Muscle of leg (tissue), 11 donors: ENCODE measurements around the gene KMT2B. TPM values are rescaled to one million over a fixed set of nuclear protein-coding genes. Genes with fewer than 3 reads are reported as not detected.

Source experiments
- DNase-seq: peaks from one replicate; pipeline ENCODE4 v3.0.0; 2013
- H3K27ac ChIP-seq: one replicate; pipeline ENCODE4 v1.5.1; 2013; ENCODE audit warnings: mild to moderate bottlenecking, low read length, control low read depth
- H3K27me3 ChIP-seq: one replicate; pipeline ENCODE4 v1.6.1; 2013; ENCODE audit warnings: low read length; ENCODE audit not compliant: control insufficient read depth, insufficient read depth
- H3K36me3 ChIP-seq: one replicate; pipeline ENCODE4 v1.6.1; 2013; ENCODE audit warnings: low read length; ENCODE audit not compliant: control insufficient read depth, insufficient read depth
- H3K4me1 ChIP-seq: one replicate; pipeline ENCODE4 v1.6.1; 2013; ENCODE audit warnings: low read length; ENCODE audit not compliant: control insufficient read depth, insufficient read depth
- H3K4me3 ChIP-seq: one replicate; pipeline ENCODE4 v1.5.1; 2013; ENCODE audit warnings: low read length, control low read depth
- H3K9me3 ChIP-seq: replicated peaks from 2 replicates; pipeline ENCODE4 v1.6.1; 2013; ENCODE audit warnings: low read depth, low read length; ENCODE audit not compliant: control insufficient read depth
- WGBS: methylation state at CpG from one replicate; pipeline ENCODE4 v1.1.5; 2013; ENCODE audit warnings: missing lambda C conversion rate; ENCODE audit not compliant: insufficient coverage; 5-methylcytosine and 5-hydroxymethylcytosine counted together
- polyA plus RNA-seq, 8 donors: library from polyadenylated mRNA; unstranded; fragments of 120-200 nt; gene quantifications; one replicate each; pipeline versions ENCODE4 v1.2.1 to v1.2.3, GENCODE V29; 2013; ENCODE audit warnings: inconsistent platforms in 1 of 8, low replicate concordance in 1 of 8; ENCODE audit not compliant: insufficient read length in 8 of 8, insufficient read depth in 1 of 8
- total RNA-seq: library from RNA; stranded (reverse); fragments of 120-200 nt; gene quantifications from one replicate; pipeline ENCODE4 v1.2.4, GENCODE V29; 2013

Gene KMT2B
- total and polyA plus RNA-seq, 9 donors: 7.6 to 33.7 (median 25.1) TPM

GRCh38 chr19:35748106-35749020 is 30.6 kb downstream of the KMT2B start, which contains the start of gene LIN37:
Gene LIN37, plus strand, starts transcription at chr19:35748576. Its CDS starts 149 bp downstream, at chr19:35748725.
- under 1% methylated on average over 18 of the region's 45 CpGs for WGBS
- Histone ChIP-seq H3K4me1 (peaks cover 33% of the 10 kb centered on the region), H3K27ac (peak within 1 kb of the TSS; percentile 71), H3K27me3 (no peaks in the 10 kb centered on the region), H3K4me3 (peak within 1 kb of the TSS; percentile 88), H3K9me3 (no peaks in the 10 kb centered on the region), H3K36me3 (peaks cover 25% of the 10 kb centered on the region)
- peak; percentile 100 for DNase-seq

GRCh38 chr19:35750167-35750566 is 32.4 kb downstream of the KMT2B start:
- no peak overlapping the region for H3K27ac ChIP-seq
- H3K4me1 ChIP-seq: peaks cover 38% of the 10 kb centered on the region

GRCh38 chr19:35751839-35752745 is 34.3 kb downstream of the KMT2B start:
- H3K27me3 ChIP-seq: no peaks in the 10 kb centered on the region
- no peak overlapping the region for H3K4me3 ChIP-seq
- H3K36me3 ChIP-seq: peaks cover 36% of the 10 kb centered on the region
- H3K4me1 ChIP-seq: peaks cover 46% of the 10 kb centered on the region
- no peak for DNase-seq
- no peak overlapping the region for H3K27ac ChIP-seq
- H3K9me3 ChIP-seq: no peaks in the 10 kb centered on the region
- 83% methylated on average over 7 of the region's 14 CpGs for WGBS

More at GRCh38 chr19:35750167-35750566, 32.4 kb downstream of the KMT2B start:
- no peaks in the 10 kb centered on the region for H3K9me3 ChIP-seq
- peaks cover 36% of the 10 kb centered on the region for H3K36me3 ChIP-seq
- WGBS: 100% methylated on average over 2 of the region's 5 CpGs
- no peak for DNase-seq
- no peak overlapping the region for H3K4me3 ChIP-seq
- no peaks in the 10 kb centered on the region for H3K27me3 ChIP-seq

GRCh38 chr19:35752746-35753350 is 35.0 kb downstream of the KMT2B start:
- peaks cover 36% of the 10 kb centered on the region for H3K36me3 ChIP-seq
- WGBS: 90% methylated on average over 8 of the region's 20 CpGs

GRCh38 chr19:35753634-35754369 is 36.0 kb downstream of the KMT2B start:
- H3K27me3 ChIP-seq: no peaks in the 10 kb centered on the region
- no peak for DNase-seq
- H3K4me3 ChIP-seq: no peak overlapping the region
- peaks cover 36% of the 10 kb centered on the region for H3K36me3 ChIP-seq
- no peaks in the 10 kb centered on the region for H3K9me3 ChIP-seq
- H3K27ac ChIP-seq: peak overlapping the region; percentile 99
- peaks cover 50% of the 10 kb centered on the region for H3K4me1 ChIP-seq
- WGBS: 88% methylated on average over 16 of the region's 20 CpGs

More at GRCh38 chr19:35752746-35753350, 35.0 kb downstream of the KMT2B start:
- Histone ChIP-seq H3K27me3 (no peaks in the 10 kb centered on the region), H3K9me3 (no peaks in the 10 kb centered on the region), H3K27ac (no peak overlapping the region), H3K4me3 (no peak overlapping the region), H3K4me1 (peaks cover 49% of the 10 kb centered on the region)
- no peak for DNase-seq

DNA sequence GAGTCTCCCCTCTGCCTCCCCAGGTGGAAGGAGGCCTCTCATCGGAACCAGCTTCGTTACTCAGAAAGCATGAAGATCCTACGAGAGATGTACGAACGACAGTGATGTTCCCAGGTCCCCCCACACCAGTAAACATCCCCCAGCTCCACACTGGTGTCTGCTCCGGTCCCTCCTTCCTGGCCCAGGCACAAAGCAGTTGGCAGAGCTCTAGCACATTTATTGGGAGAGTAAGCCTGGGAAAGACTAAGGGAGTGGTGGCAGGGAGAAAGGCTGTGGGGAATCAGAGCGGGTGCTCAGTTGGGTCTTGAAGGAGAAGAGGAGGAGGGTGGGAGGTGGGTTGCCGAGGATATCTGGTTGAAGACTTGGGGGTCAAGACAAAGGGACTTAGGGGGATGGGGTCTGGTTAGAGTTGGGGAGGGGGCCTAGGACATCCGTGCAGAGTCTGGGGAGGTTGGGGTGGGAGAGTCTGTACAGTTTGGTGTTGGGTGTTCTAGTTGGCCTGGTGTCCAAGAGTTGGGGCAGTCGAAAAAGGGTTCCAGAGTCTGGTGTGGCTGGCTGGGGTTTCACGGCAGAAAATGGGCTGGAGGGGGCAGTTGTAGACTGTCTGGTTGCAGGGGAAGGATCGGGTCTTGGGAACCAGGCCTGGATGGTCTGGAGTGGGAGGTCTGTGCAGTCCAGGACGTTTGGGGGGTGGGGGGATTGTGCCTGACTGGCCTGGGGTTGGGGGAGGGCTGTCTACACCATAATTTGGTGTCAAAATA is 36.7 kb downstream of the KMT2B start:
- no peaks in the 10 kb centered on the region for H3K9me3 ChIP-seq
- H3K4me1 ChIP-seq: peaks cover 50% of the 10 kb centered on the region
- peak overlapping the region; percentile 99 for H3K27ac ChIP-seq
- no peak for DNase-seq
- WGBS: 62% methylated on average over 7 of the region's 13 CpGs
- peak overlapping the region; percentile 99 for H3K4me3 ChIP-seq
- peaks cover 37% of the 10 kb centered on the region for H3K36me3 ChIP-seq
- no peaks in the 10 kb centered on the region for H3K27me3 ChIP-seq

GRCh38 chr19:35755131-35755549 is 37.3 kb downstream of the KMT2B start:
- no peak for DNase-seq
- WGBS: 28% methylated on average over 17 of the region's 17 CpGs
- Histone ChIP-seq H3K36me3 (peaks cover 39% of the 10 kb centered on the region), H3K4me1 (peaks cover 49% of the 10 kb centered on the region), H3K27me3 (no peaks in the 10 kb centered on the region), H3K27ac (peak overlapping the region; percentile 99), H3K9me3 (no peaks in the 10 kb centered on the region), H3K4me3 (peak overlapping the region; percentile 99)

DNA sequence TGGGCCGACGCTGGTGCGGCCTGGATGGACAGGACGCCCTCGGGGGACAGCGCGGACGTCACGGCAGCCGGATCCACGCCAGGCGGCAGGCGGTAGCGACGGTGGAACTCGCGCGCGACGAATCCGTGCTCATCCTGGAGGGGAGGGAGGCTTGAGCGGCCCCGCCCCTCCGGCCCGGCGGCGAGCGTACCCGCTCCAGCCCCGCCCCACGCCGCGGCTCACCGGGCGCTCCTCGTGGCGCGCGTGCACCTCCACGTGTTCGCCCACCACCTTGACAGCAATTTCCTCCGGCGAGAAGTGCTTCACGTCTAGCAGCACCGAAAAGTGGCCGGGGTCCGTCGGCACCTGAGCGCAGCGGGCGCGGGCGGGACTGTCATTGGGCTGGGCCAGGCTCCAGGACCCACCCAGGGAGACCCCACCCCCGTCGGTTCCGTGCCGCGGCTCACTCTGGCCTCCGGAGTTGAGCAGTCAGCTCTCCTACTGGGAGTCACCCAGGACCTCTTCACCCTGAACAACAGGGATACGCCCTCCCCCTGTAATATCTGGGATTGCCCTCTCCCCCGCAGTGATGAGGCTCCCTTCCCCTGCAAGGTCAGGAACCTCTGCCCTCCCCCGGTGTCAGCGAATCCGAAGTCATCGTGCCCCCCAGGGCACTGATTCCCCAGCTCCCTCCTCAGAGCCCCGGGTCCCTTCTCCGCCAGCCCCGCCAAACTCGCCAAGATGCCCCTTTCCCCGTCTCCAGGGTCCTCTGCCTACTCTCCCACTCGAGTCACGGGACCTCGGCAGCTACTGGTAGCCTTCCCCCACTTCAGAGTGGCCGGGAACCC is 38.0 kb downstream of the KMT2B start:
- H3K27me3 ChIP-seq: no peaks in the 10 kb centered on the region
- peak overlapping the region; percentile 99 for H3K27ac ChIP-seq
- peaks cover 45% of the 10 kb centered on the region for H3K36me3 ChIP-seq
- WGBS: 6% methylated on average over 68 of the region's 74 CpGs
- peak overlapping the region; percentile 99 for H3K4me3 ChIP-seq
- peak; percentile 94 for DNase-seq
- no peaks in the 10 kb centered on the region for H3K9me3 ChIP-seq
- H3K4me1 ChIP-seq: peaks cover 49% of the 10 kb centered on the region
